PC-9 (cell line): ENCODE data around the gene ROGDI. TPM values are rescaled to one million over a fixed set of nuclear protein-coding genes. Genes with fewer than 3 reads are reported as not detected.

ENCODE experiments used
- BruUV-seq: library from RNA; stranded (reverse); fragments of 400-500 nt; replicated peaks from 2 replicates; lab custom pipeline; 2021; lab: Mats Ljungman, UMichigan
- CTCF ChIA-PET: fragments of 300-600 bp; sonication (Branson Sonifier 250); formaldehyde crosslinking; loops from one replicate; lab custom pipeline; 2022; ENCODE audit warnings: antibody characterized with exemption; lab: Charles Lee
- POLR2A ChIA-PET: fragments of 300-600 bp; sonication (Branson Sonifier 250); formaldehyde crosslinking; loops from one replicate; lab custom pipeline; 2022; ENCODE audit warnings: antibody characterized with exemption; ENCODE audit not compliant: unreplicated experiment; lab: Charles Lee
- DNase-seq, 2 experiments: peaks; one replicate each; pipeline versions ENCODE4 v3.0.0 to v3.0.0-alpha.2; 2015 to 2022; ENCODE audit warnings: mixed read lengths in 1 of 2
- H2AFZ ChIP-seq: fragments of 200-600 bp; sonication (generic); 2 replicates; pipeline ENCODE4 v1.8.1; 2017; ENCODE audit warnings: antibody characterized with exemption
- H3F3A ChIP-seq: fragments of 200-600 bp; sonication (generic); 2 replicates; pipeline ENCODE4 v1.8.1; 2017; ENCODE audit warnings: antibody characterized with exemption, mild to moderate bottlenecking, low read depth; ENCODE audit not compliant: insufficient read depth
- H3K27ac ChIP-seq: fragments of 200-600 bp; sonication (generic); 2 replicates; pipeline ENCODE4 v1.6.1; 2016; ENCODE audit warnings: mixed run types
- H3K27me3 ChIP-seq: fragments of 200-600 bp; sonication (generic); 2 replicates; pipeline ENCODE4 v1.6.1; 2016; ENCODE audit warnings: low read depth, mixed run types; ENCODE audit not compliant: insufficient read depth
- H3K36me3 ChIP-seq: fragments of 200-600 bp; sonication (generic); 2 replicates; pipeline ENCODE4 v1.6.1; 2016; ENCODE audit warnings: low read depth, mixed run types
- H3K4me1 ChIP-seq: fragments of 200-600 bp; sonication (generic); replicated peaks from 2 replicates; pipeline ENCODE4 v1.6.1; 2016; ENCODE audit warnings: mixed run types; ENCODE audit not compliant: insufficient read depth
- H3K4me2 ChIP-seq: fragments of 200-600 bp; sonication (generic); 2 replicates; pipeline ENCODE4 v1.6.1; 2017; ENCODE audit warnings: mixed run types
- H3K4me3 ChIP-seq: fragments of 200-600 bp; sonication (generic); 2 replicates; pipeline ENCODE4 v1.6.1; 2016; ENCODE audit warnings: mixed run types
- H3K79me2 ChIP-seq: fragments of 200-600 bp; sonication (generic); 2 replicates; pipeline ENCODE4 v1.6.1; 2017; ENCODE audit warnings: low read depth, mixed run types
- H3K9me2 ChIP-seq: fragments of 200-600 bp; sonication (generic); 2 replicates; pipeline ENCODE4 v1.8.1; 2017; ENCODE audit warnings: mild to moderate bottlenecking; ENCODE audit not compliant: insufficient read depth
- H3K9me3 ChIP-seq: fragments of 200-600 bp; sonication (generic); 2 replicates; pipeline ENCODE4 v1.8.1; 2016; ENCODE audit warnings: low read depth; ENCODE audit not compliant: insufficient read depth
- H4K20me1 ChIP-seq: fragments of 200-600 bp; sonication (generic); 2 replicates; pipeline ENCODE4 v1.8.1; 2017; ENCODE audit not compliant: insufficient read depth
- EZH2 ChIP-seq: fragments of 200-600 bp; sonication (generic); IDR thresholded peaks from 2 replicates; pipeline ENCODE4 v1.8.0; 2017; ENCODE audit warnings: antibody characterized with exemption, low read depth
- intact Hi-C: fragments of 100-400 bp; cut with micrococcal nuclease; formaldehyde crosslinking; loops from one replicate; pipeline ENCODE4 v1.10.0; 2022; ENCODE audit not compliant: unreplicated experiment
- total RNA-seq: library from RNA; stranded (reverse); gene quantifications from 2 replicates; pipeline ENCODE4 v1.2.3, GENCODE V29; 2021
- TF ChIP-seq, protein P1 (sequence below): fragments of 200-600 bp; sonication (generic); conservative IDR thresholded peaks from 2 replicates; pipeline ENCODE4 v1.6.1; 2017; ENCODE audit warnings: mixed run types, antibody characterized with exemption, mild to moderate bottlenecking, moderate library complexity

Gene ROGDI
- total RNA-seq, 1 experiment from 2014 or later = 40.8 TPM

DNA sequence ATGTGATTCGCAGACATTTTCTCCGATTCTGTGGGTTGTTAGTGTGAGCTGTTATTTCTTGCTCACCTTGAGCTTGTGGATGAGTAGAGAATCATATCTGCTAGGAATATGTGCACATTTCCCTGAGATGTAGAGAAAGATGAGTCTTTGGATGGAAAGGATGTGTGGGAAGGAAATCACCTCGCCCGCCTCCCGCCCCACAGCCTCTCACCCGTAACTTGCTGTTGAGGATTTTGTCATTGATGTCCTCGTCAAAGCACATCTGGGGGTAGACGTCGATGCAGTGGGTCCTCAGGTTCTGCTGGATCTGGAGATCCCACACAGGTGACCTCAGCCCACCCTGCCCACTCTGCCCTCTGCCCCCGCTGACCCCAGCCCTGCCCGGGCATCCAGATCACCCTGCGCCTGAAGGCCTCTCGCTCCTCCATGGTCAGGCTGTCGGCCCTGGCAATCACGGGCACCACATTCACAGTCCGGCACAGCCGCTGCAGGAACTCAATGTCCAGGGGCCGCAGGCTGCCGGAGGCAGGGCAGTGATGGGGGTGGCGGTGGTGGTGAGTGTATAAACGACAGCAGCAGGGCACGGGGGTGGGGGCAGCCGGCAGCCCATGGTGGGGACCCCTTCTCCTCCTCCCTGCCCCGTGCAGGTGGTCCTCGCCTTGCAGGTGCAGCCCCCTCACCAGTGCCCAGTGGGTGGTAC, 19.0 kb downstream of the ROGDI start:
- POLR2A ChIA-PET = no interaction called here
- BruUV-seq = no TSS peak
- CTCF ChIA-PET = no interaction called here

DNA sequence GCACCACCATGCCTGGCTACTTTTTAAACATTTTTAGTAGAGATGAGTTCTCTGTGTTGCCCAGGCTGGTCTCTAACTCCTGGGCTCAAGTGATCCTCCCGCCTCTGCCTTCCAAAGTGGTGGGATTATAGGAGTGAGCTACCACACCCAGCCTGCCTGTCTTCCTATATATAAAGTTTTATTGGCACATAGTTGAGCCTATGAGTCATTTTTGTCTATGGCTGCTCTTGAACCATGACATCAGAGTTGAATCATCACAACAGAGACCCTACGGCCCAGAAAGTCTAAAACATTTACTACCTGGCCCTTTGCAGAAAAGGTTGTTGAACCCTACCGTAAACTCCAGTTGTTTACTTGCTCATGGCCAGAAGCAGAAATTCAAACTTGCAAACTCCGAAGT, 22.2 kb downstream of the ROGDI start:
- intact Hi-C loops = no loop called here
- no peaks in the 10 kb centered on the region for H3K36me3 ChIP-seq
- CTCF ChIA-PET = interaction anchor here (0.7 kb wide), 1 partner anchor 50 kb away, joined by 7 read pairs; no protein-coding TSS in a partner anchor
- no peak for TF ChIP-seq EZH2
- TF ChIP-seq, protein P1, sequence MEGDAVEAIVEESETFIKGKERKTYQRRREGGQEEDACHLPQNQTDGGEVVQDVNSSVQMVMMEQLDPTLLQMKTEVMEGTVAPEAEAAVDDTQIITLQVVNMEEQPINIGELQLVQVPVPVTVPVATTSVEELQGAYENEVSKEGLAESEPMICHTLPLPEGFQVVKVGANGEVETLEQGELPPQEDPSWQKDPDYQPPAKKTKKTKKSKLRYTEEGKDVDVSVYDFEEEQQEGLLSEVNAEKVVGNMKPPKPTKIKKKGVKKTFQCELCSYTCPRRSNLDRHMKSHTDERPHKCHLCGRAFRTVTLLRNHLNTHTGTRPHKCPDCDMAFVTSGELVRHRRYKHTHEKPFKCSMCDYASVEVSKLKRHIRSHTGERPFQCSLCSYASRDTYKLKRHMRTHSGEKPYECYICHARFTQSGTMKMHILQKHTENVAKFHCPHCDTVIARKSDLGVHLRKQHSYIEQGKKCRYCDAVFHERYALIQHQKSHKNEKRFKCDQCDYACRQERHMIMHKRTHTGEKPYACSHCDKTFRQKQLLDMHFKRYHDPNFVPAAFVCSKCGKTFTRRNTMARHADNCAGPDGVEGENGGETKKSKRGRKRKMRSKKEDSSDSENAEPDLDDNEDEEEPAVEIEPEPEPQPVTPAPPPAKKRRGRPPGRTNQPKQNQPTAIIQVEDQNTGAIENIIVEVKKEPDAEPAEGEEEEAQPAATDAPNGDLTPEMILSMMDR = no peak
- H3K27me3 ChIP-seq = no peaks in the 10 kb centered on the region
- no peaks in the 10 kb centered on the region for H3K9me3 ChIP-seq
- DNase-seq = no peak
- H3K4me3 ChIP-seq = no peak overlapping the region
- no TSS peak for BruUV-seq
- no peak overlapping the region for H3K4me2 ChIP-seq
- no peaks in the 10 kb centered on the region for H3K9me2 ChIP-seq
- no peaks in the 10 kb centered on the region for H4K20me1 ChIP-seq
- POLR2A ChIA-PET = interaction anchor here (0.5 kb wide), 1 partner anchor 12 kb away, joined by 3 read pairs; no protein-coding TSS in a partner anchor
- H2AFZ ChIP-seq = no peak overlapping the region
- no peaks in the 10 kb centered on the region for H3K79me2 ChIP-seq
- no peak overlapping the region for H3K27ac ChIP-seq
- no peaks in the 10 kb centered on the region for H3F3A ChIP-seq
- H3K4me1 ChIP-seq = no peaks in the 10 kb centered on the region; the same call in 1 of the 2 replicates

More for the DNA sequence above, 19.0 kb downstream of the ROGDI start:
- H4K20me1 ChIP-seq = no peaks in the 10 kb centered on the region
- DNase-seq = no peak
- no peaks in the 10 kb centered on the region for H3K36me3 ChIP-seq
- H3K4me3 ChIP-seq = no peak overlapping the region
- no peaks in the 10 kb centered on the region for H3F3A ChIP-seq
- H3K4me1 ChIP-seq = peaks cover 9% of the 10 kb centered on the region
- H3K79me2 ChIP-seq = no peaks in the 10 kb centered on the region
- no peak overlapping the region for H2AFZ ChIP-seq
- no peak overlapping the region for H3K27ac ChIP-seq
- H3K4me2 ChIP-seq = no peak overlapping the region
- H3K9me2 ChIP-seq = no peaks in the 10 kb centered on the region
- no peaks in the 10 kb centered on the region for H3K9me3 ChIP-seq
- intact Hi-C loops = no loop called here
- TF ChIP-seq, protein P1 = no peak
- no peak for TF ChIP-seq EZH2
- no peaks in the 10 kb centered on the region for H3K27me3 ChIP-seq

DNA sequence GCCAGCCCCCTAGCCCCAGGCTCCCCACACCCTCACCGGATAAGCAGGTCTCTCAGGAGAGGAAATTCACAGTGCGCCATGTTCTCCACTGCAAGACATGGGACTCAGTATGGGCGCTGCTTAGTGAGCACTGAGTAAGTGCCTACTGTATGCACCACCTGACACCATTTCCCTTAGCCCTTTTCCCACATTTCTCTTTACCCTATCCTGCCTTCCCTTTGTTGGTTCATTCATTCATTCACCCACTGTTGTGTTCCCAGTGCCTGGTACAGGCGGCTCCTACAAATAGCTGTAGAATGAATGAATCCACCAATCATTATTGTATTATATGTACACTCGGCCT, 24.4 kb downstream of the ROGDI start:
- no peak overlapping the region for H3K27ac ChIP-seq
- intact Hi-C loops = no loop called here
- no peaks in the 10 kb centered on the region for H3K79me2 ChIP-seq
- ChIA-PET POLR2A (interaction anchor here (0.6 kb wide), 1 partner anchor 460 kb away, joined by 3 read pairs; no protein-coding TSS in a partner anchor), CTCF (no interaction called here)
- DNase-seq = no peak
- TF ChIP-seq, protein P1 = no peak
- no peak for TF ChIP-seq EZH2
- H3K4me3 ChIP-seq = no peak overlapping the region
- H3K27me3 ChIP-seq = no peaks in the 10 kb centered on the region
- H3K4me2 ChIP-seq = no peak overlapping the region
- H3F3A ChIP-seq = no peaks in the 10 kb centered on the region
- no peaks in the 10 kb centered on the region for H3K9me3 ChIP-seq
- H3K36me3 ChIP-seq = no peaks in the 10 kb centered on the region
- H3K4me1 ChIP-seq = peaks cover 2% of the 10 kb centered on the region; the same call in 1 of the 2 replicates
- H4K20me1 ChIP-seq = no peaks in the 10 kb centered on the region
- H2AFZ ChIP-seq = no peak overlapping the region
- no TSS peak for BruUV-seq
- H3K9me2 ChIP-seq = no peaks in the 10 kb centered on the region
